ENCODE measurements around the gene LRRN3. TPM values are rescaled to one million over a fixed set of nuclear protein-coding genes. Genes with fewer than 3 reads are reported as not detected.

Gene LRRN3
- total RNA-seq, 1 donor from 2014 or later = 53.4 TPM

DNA sequence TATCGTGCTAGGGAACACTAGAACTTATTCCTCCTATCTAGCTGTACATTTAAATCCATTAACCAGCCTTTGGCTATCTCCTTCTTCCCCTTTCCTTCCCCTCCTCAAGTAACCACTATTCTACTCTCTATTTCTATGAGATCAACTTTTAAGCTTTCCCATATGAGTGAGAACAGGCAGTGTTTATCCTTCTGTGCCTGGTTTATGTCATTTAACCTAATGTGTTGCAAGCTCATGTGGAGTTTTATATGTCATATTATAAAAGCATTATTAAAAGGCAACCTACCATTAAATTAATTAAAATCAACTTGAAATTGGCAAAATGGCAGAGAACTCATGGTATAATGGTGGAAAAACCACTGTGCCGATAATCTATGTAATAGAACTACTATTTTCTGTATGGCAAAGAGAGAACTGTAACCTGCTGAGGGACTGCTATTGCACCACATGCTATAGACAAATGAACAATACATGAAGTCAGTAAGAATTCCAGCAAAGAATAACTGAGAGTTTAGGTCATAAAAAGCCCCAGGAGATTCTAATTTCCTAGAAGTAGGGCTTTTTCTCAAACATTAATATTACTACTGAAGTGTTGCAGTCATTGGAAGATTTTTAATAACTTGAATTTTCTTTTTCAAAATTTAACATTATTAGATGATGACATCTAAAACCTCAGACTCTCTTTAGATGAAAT lies 81.8 kb downstream of the LRRN3 start:
- DNase-seq = no peak
- peaks cover 5% of the 10 kb centered on the region for H3K9me3 Mint-ChIP-seq
- intact Hi-C loops (cut with micrococcal nuclease) = no loop called here
- H3K27ac Mint-ChIP-seq = no peak overlapping the region
- H3K4me3 Mint-ChIP-seq = no peak overlapping the region
- H3K27me3 Mint-ChIP-seq = no peaks in the 10 kb centered on the region
- peaks cover 10% of the 10 kb centered on the region for H3K4me1 Mint-ChIP-seq
- H3K36me3 Mint-ChIP-seq (ENCODE audit: low read depth) = no peaks in the 10 kb centered on the region

GRCh38 chr7:111173528-111173927 lies 82.6 kb downstream of the LRRN3 start:
- H3K27me3 Mint-ChIP-seq = no peaks in the 10 kb centered on the region
- peaks cover 10% of the 10 kb centered on the region for H3K4me1 Mint-ChIP-seq
- no peaks in the 10 kb centered on the region for H3K36me3 Mint-ChIP-seq (ENCODE audit: low read depth)
- no peak overlapping the region for H3K27ac Mint-ChIP-seq
- no peak for DNase-seq
- H3K4me3 Mint-ChIP-seq = no peak overlapping the region
- intact Hi-C loops (cut with micrococcal nuclease) = no loop called here
- peaks cover 5% of the 10 kb centered on the region for H3K9me3 Mint-ChIP-seq

- DNase-seq = no peak
- H3K4me1 Mint-ChIP-seq = peaks cover 10% of the 10 kb centered on the region
- intact Hi-C loops (cut with micrococcal nuclease) = no loop called here
- no peak overlapping the region for H3K27ac Mint-ChIP-seq
- no peaks in the 10 kb centered on the region for H3K27me3 Mint-ChIP-seq
- H3K36me3 Mint-ChIP-seq (ENCODE audit: low read depth) = no peaks in the 10 kb centered on the region
- no peak overlapping the region for H3K4me3 Mint-ChIP-seq
- peaks cover 5% of the 10 kb centered on the region for H3K9me3 Mint-ChIP-seq
Measured at GRCh38 chr7:111173990-111174389, 83.1 kb downstream of the LRRN3 start.

GRCh38 chr7:111174510-111174909 lies 83.6 kb downstream of the LRRN3 start:
- Mint-ChIP-seq H3K36me3 (ENCODE audit: low read depth) (no peaks in the 10 kb centered on the region), H3K27me3 (no peaks in the 10 kb centered on the region), H3K27ac (no peak overlapping the region), H3K4me3 (no peak overlapping the region), H3K9me3 (peaks cover under 1% of the 10 kb centered on the region), H3K4me1 (peaks cover 10% of the 10 kb centered on the region)
- intact Hi-C loops (cut with micrococcal nuclease) = no loop called here
- DNase-seq = no peak

Data from activated CD4-positive, alpha-beta T cell treated with anti-CD3 and anti-CD28 coated beads, Interleukin-2, amount 10 ng/mL, durations not matched to agents 24 days and 14 days (primary cell).